Prostate gland (tissue), 2 donors: ENCODE measurements around the gene PCDHGA5.

Experiments used
- POLR2A ChIP-seq: fragments of 450-650 bp; IDR thresholded peaks from one replicate; pipeline ENCODE4 v1.6.1; 2016; ENCODE audit warnings: antibody characterized with exemption, mild to moderate bottlenecking
- POLR2AphosphoS5 ChIP-seq: sonication (generic); formaldehyde crosslinking; IDR thresholded peaks from one replicate; pipeline ENCODE4 v1.6.1; 2017; ENCODE audit warnings: antibody characterized with exemption
- TF ChIP-seq, protein P1 (sequence below), 4 experiments: fragments of 200-600 bp in 2 of 4; fragments of 450-650 bp in 2 of 4; sonication (generic) in 2 of 4; IDR thresholded peaks; 1 replicate in 3 of 4; 2 replicates in 1 of 4; pipeline ENCODE4 v1.5.1; 2016 to 2019; ENCODE audit warnings: antibody characterized with exemption in 4 of 4, mild to moderate bottlenecking in 2 of 4, moderate library complexity in 2 of 4

DNA sequence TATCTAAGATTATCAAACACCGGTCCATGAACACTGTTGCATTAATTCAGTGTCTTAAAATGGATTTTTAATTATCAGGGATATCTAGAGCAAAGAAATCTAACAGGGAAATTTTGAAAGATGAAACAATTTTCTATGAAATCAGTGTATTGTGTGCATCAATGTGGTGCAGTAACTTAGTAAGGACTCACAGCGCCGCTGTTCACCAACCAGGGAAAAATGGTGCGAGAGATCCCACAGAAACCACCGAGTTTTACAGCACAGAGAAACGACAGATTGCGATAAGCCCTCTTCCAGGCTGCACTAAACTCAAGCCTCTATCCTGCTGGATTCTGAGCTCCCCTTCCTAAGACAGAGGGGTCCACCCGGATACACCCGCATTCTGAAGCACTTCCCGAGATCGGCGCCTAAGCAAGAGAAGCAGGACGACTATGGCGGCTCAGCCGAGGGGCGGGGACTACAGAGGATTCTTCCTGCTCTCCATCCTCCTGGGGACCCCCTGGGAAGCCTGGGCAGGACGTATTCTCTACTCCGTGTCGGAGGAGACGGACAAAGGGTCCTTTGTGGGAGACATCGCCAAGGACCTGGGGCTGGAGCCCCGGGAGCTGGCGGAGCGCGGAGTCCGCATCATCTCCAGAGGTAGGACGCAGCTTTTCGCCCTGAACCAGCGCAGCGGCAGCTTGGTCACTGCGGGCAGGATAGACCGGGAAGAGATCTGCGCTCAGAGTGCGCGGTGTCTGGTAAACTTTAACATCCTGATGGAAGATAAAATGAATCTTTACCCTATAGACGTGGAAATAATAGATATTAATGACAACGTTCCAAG is 18.7 kb downstream of the PCDHGA5 start, which contains the start of gene PCDHGA7:
- TF ChIP-seq POLR2A (no peak), POLR2AphosphoS5 (no peak)
- TF ChIP-seq, protein P1, sequence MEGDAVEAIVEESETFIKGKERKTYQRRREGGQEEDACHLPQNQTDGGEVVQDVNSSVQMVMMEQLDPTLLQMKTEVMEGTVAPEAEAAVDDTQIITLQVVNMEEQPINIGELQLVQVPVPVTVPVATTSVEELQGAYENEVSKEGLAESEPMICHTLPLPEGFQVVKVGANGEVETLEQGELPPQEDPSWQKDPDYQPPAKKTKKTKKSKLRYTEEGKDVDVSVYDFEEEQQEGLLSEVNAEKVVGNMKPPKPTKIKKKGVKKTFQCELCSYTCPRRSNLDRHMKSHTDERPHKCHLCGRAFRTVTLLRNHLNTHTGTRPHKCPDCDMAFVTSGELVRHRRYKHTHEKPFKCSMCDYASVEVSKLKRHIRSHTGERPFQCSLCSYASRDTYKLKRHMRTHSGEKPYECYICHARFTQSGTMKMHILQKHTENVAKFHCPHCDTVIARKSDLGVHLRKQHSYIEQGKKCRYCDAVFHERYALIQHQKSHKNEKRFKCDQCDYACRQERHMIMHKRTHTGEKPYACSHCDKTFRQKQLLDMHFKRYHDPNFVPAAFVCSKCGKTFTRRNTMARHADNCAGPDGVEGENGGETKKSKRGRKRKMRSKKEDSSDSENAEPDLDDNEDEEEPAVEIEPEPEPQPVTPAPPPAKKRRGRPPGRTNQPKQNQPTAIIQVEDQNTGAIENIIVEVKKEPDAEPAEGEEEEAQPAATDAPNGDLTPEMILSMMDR (IDR thresholded peaks at IDR 0.05), result peak in 1 of 4 experiments; percentile 8
